ENCODE data around the gene PDSS1.

DNA sequence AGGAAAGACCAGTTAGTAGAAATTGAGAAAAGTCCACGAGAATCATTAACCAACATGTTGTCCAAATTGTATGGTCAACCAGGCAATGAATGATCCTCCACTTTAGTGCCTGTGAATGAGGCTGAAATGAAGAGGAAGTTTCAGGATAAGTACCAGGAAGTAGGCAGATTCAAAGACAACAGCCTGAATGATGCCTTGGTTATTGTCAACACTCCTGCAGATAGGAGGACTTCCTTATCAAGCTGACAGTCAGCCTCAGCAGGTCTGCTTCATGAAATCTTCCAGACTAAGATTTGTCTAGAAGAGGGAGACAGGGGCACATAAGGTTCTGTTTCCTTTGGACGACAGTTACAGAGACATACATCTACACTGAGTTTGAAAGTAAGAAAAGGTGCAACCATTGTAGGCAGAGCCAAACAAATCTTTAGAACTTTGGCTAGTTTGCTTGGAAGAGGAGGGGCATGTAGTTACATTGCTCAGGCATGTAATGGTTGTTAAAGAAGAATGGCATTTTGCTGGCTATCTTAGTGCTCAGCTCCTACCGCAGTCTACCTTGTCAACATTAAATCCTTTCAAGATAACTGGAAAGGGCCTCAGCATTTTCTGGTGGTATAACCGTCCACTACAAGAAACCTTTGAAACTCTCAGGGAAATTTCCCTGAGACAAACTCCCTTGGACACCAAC is 81.8 kb downstream of the PDSS1 start:
- TF ChIP-seq, protein P1, sequence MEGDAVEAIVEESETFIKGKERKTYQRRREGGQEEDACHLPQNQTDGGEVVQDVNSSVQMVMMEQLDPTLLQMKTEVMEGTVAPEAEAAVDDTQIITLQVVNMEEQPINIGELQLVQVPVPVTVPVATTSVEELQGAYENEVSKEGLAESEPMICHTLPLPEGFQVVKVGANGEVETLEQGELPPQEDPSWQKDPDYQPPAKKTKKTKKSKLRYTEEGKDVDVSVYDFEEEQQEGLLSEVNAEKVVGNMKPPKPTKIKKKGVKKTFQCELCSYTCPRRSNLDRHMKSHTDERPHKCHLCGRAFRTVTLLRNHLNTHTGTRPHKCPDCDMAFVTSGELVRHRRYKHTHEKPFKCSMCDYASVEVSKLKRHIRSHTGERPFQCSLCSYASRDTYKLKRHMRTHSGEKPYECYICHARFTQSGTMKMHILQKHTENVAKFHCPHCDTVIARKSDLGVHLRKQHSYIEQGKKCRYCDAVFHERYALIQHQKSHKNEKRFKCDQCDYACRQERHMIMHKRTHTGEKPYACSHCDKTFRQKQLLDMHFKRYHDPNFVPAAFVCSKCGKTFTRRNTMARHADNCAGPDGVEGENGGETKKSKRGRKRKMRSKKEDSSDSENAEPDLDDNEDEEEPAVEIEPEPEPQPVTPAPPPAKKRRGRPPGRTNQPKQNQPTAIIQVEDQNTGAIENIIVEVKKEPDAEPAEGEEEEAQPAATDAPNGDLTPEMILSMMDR (IDR thresholded peaks at IDR 0.05) = no peak
- TF ChIP-seq EP300 (IDR thresholded peaks at IDR 0.05) (no peak), POLR2A (IDR thresholded peaks at IDR 0.05) (no peak)

Measured in stomach (tissue), 4 donors.